SK-N-MC (cell line): Measurements from ENCODE around the gene PEAK1.

ENCODE experiments used
- EZH2 ChIP-seq: fragments of 200-600 bp; sonication (generic); IDR thresholded peaks from one replicate; pipeline ENCODE4 v1.6.1; 2017; ENCODE audit warnings: antibody characterized with exemption
- FOXP2 ChIP-seq: optimal IDR thresholded peaks from 2 replicates; pipeline ENCODE3; 2011; ENCODE audit warnings: mild to moderate bottlenecking, moderate library complexity; ENCODE audit not compliant: insufficient read depth; ENCODE audit errors: extremely low read length, control extremely low read depth
- POLR2AphosphoS5 ChIP-seq: IDR thresholded peaks from 2 replicates; pipeline ENCODE4 v1.6.1; 2012; ENCODE audit warnings: mild to moderate bottlenecking, low read depth, low read length, borderline replicate concordance

DNA sequence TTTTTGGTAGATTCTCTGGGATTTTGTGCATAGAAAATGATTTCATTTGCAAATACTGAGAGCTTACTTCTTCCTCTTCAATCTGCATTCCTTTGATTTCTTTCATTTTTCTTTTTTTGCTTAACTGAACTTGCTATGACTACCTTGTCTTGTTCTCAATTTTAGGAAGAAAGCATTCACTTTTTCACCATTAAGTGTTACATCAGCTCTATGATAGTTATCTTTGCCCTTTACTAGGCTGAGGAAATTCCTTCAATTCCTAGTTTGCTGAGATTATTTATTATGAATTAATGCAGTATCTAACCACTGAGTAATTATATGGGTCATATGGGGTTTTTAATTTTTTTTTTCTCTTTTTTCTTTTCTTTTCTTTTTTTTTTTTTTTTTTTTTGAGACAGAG is 172.8 kb downstream of the PEAK1 start:
- TF ChIP-seq EZH2 (no peak), POLR2AphosphoS5 (no peak), FOXP2 (no peak)
